GM12872 (cell line): ENCODE results near the gene PARM1.

Source experiments
- CTCF ChIP-seq: IDR thresholded peaks from 3 replicates; pipeline ENCODE4 v1.5.1; 2011; ENCODE audit warnings: low read depth, mild to moderate bottlenecking, low read length, moderate library complexity; ENCODE audit not compliant: insufficient read depth

PARM1 gene

DNA sequence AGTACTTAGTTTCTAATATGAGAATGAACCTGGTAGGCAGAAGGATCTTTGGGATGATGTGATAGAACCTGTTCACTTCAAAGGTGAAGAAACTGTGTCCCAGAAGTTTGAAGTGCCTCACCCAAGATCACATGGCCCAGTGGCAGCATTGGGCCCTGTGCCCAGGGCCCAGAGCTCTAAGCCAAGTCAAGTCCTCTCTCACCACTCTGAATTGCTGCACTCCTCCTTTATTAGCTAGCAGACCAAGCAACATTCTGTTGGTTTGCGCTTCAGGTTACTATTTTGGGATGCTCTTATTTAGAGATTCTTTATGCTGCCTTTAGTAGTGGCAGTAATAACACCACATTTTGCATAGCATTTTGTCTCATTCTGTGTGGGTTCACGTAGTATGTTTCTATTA lies 82.7 kb downstream of the PARM1 start:
- TF ChIP-seq CTCF = no peak

DNA sequence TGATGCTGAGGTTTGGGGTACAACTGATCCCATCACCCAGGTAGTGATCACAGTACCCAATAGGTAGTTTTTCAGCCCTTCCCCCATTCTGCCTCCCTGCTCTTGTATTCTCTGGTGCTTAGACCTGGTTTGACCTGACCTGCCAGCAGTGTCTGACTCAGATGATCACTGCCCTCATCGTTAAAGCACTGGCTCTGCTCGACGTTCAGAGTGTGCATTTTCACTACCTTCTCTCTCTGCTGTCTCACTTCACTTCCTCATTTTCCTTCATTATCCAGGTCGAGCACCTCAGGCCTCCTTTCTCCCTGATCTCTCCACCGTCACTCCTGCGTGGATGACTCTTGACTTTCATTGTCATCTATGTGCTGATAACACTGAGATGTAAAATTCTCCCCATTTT lies 83.6 kb downstream of the PARM1 start:
- TF ChIP-seq CTCF = no peak

GRCh38 chr4:75018811-75019479 lies 86.0 kb downstream of the PARM1 start:
- TF ChIP-seq CTCF = no peak

DNA sequence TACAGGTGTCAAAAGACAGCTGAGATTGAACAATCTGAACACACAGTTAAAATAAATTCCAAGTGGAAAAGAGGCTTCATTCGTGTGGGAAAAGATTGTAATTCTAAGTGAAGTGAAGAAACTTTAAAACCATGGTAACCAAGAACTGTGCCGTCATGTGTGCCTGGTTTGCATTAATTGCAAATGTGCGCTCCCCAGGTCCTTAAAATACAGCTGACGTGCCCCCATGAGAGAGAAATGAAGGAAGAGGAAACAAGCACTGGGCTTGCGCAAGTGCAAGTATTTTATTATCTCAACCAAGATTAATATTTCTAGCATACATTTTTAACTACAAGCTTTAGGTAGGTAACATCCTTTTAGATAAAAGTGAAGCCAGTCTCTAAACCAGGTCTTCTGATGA lies 92.5 kb downstream of the PARM1 start:
- no peak for TF ChIP-seq CTCF

- no peak for TF ChIP-seq CTCF
Observed at GRCh38 chr4:75028196-75028854, 95.4 kb downstream of the PARM1 start.

DNA sequence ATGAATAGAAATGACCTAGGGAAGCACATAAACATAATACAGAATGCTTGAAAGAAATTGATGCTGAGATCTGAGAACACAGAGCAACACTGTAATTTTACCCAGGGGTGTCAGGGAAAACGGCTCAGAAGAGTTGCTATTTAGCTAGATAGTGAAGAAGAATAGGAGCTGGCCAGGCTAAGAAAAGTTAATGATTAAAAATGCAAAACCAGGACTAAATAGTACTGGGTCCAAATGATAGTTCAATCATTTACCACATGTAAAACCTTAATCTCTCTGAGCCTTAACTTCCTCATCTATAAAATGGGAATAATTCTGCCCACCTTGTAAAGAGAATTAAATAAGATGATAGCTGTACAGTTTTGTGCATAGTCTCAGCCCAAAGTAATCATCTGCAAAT lies 97.1 kb downstream of the PARM1 start:
- TF ChIP-seq CTCF = no peak

DNA sequence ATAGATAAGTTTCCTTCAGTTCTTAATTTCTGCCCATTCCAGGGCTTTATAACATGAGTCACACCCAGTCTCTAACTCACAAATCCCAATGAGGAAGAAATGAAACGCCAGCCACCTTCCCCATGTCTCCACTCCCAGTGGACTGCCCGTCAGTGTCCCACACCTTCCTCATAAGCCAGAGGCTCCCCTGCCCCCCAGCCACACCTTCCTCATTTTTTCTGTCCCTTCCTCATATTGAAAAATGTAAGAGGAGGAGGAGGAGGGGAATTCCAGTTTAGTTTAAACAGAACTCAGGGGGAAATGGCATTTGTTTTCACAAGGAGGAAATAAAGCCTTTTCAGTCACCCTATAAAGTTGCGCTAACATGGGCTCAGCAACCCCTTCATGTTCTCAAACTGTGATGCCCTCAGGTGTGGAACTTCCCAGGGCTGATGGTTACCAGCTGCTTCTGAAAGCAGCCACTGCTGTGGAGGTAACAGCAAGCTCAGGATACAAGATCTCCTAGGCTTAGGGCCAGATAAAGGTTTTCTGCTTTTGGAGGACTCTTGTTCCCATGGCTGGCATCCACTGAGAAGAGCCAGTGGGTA lies 97.8 kb downstream of the PARM1 start:
- TF ChIP-seq CTCF = no peak
